ENCODE measurements around the gene CCDC86. TPM values are rescaled to one million over a fixed set of nuclear protein-coding genes. Genes with fewer than 3 reads are reported as not detected.

Gene CCDC86
- total RNA-seq, 1 donor from 2014 or later, result 3.3 TPM

DNA sequence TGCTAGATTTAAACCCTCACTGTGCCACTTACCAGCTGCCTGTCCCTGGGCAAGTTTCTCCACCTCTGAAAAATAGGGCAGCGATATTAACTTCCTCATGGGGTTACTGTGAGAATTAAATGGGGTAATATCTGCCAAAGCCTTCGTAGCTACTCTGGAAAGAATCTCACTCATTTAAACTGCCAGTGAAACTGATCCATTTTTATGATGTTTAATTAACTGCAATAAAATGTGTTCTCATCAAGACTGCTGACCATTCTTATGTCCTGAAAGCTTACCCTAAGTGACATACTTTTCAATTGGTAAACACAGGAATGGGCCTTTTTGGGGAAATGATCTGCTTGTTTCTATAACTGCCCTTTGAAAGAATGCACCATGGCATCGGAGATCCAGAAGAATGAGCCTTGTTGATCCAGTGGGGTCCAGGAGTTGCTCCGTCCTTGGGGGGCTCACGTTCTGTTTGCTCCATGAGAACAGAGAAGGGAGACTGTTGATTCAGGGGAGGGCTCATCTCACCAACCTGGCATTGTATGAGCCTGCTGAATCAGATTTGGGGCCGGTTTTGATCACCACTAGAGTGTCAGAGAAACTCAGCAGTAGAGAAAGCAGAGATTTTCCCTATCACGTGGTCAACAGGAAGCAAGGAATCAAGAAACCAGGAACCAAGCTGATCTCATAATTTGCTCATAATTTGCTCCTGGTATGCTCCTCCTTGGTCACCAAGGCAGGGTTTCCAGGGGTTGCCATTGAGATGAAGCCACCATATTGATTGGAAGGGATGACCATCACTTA, 7.0 kb upstream of the CCDC86 start:
- Histone ChIP-seq H4K20me1 (ENCODE audit: low read depth) (no peaks in the 10 kb centered on the region), H3K4me3 (no peak overlapping the region), H3K36me3 (no peaks in the 10 kb centered on the region), H3F3A (ENCODE audit: low read depth) (no peaks in the 10 kb centered on the region), H3K4me1 (no peaks in the 10 kb centered on the region), H3K27me3 (peaks cover 45% of the 10 kb centered on the region), H3K4me2 (no peak overlapping the region), H2AFZ (replicated peaks) (no peak overlapping the region), H3K79me2 (ENCODE audit: low read depth) (no peaks in the 10 kb centered on the region), H3K9me3 (ENCODE audit: low read depth) (no peaks in the 10 kb centered on the region), H3K27ac (no peak overlapping the region), H3K9ac (no peak overlapping the region)
- DNase-seq (ENCODE audit: low spot score), result no peak
- Mint-ChIP-seq H3K27me3 (ENCODE audit: insufficient read depth, low read depth) (peaks cover 9% of the 10 kb centered on the region), H3K4me1 (no peaks in the 10 kb centered on the region), H3K9me3 (no peaks in the 10 kb centered on the region), H3K27ac (no peak overlapping the region), H3K36me3 (no peaks in the 10 kb centered on the region), H3K4me3 (no peak overlapping the region)
- TF ChIP-seq CTCF (IDR thresholded peaks at IDR 0.05) (no peak), EZH2phosphoT487 (IDR thresholded peaks at IDR 0.05) (no peak), EZH2 (IDR thresholded peaks at IDR 0.05) (no peak)

- H3K4me3 Mint-ChIP-seq, result no peak overlapping the region
- Histone ChIP-seq H3K27ac (no peak overlapping the region), H3K27me3 (peaks cover 45% of the 10 kb centered on the region), H3K4me1 (no peaks in the 10 kb centered on the region), H2AFZ (replicated peaks) (no peak overlapping the region), H4K20me1 (ENCODE audit: low read depth) (no peaks in the 10 kb centered on the region), H3F3A (ENCODE audit: low read depth) (no peaks in the 10 kb centered on the region), H3K4me2 (no peak overlapping the region), H3K9ac (no peak overlapping the region), H3K4me3 (no peak overlapping the region), H3K36me3 (no peaks in the 10 kb centered on the region), H3K79me2 (ENCODE audit: low read depth) (no peaks in the 10 kb centered on the region), H3K9me3 (ENCODE audit: low read depth) (no peaks in the 10 kb centered on the region)
- no peaks in the 10 kb centered on the region for H3K4me1 Mint-ChIP-seq
- peaks cover 9% of the 10 kb centered on the region for H3K27me3 Mint-ChIP-seq (ENCODE audit: insufficient read depth, low read depth)
- no peak overlapping the region for H3K27ac Mint-ChIP-seq
- H3K36me3 Mint-ChIP-seq, result no peaks in the 10 kb centered on the region
- TF ChIP-seq CTCF (IDR thresholded peaks at IDR 0.05), result no peak
- no peak for TF ChIP-seq EZH2 (IDR thresholded peaks at IDR 0.05)
- no peak for TF ChIP-seq EZH2phosphoT487 (IDR thresholded peaks at IDR 0.05)
- H3K9me3 Mint-ChIP-seq, result no peaks in the 10 kb centered on the region
- DNase-seq (ENCODE audit: low spot score), result no peak
These were observed 6.4 kb upstream of the CCDC86 start for GRCh38 chr11:60835534-60835846.

DNA sequence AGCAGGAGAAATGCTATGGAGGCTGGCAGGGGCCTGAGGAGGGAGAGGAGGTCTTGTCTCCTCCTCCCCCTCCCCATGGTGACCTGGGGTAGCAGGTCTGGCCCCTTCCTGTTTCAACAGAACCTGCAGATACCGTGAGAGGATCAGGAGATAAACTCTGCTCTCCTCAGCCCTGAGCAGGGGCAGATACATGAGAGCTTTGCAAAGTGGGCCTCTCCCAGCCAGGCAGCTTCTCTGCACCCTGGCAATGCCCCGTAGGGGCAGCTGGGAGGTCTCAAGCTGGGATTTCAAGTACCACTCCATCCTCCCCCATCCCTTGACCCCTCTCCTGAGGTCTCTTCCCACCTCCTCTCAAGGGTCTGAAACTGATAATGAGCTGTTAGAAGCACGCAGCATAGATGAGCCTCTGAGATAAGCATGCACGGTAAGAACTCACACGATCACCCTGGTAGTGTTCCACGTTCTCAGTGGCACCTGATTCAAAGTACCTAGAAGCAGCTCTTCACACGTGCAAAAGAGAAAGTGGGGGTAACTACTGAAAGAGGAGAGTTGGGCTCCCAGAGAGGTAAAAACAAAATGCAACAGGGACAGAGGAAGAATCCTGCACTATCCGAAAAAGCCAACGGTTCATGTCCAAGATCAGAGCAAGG, 4.9 kb upstream of the CCDC86 start:
- H4K20me1 ChIP-seq (ENCODE audit: low read depth), result no peaks in the 10 kb centered on the region
- Mint-ChIP-seq H3K4me3 (no peak overlapping the region), H3K4me1 (peaks cover 8% of the 10 kb centered on the region), H3K27me3 (ENCODE audit: insufficient read depth, low read depth) (peaks cover 6% of the 10 kb centered on the region), H3K27ac (no peak overlapping the region), H3K36me3 (no peaks in the 10 kb centered on the region), H3K9me3 (no peaks in the 10 kb centered on the region)
- H3K27ac ChIP-seq, result no peak overlapping the region
- no peak overlapping the region for H2AFZ ChIP-seq (replicated peaks)
- H3K4me3 ChIP-seq, result no peak overlapping the region
- no peaks in the 10 kb centered on the region for H3K4me1 ChIP-seq
- peaks cover 39% of the 10 kb centered on the region for H3K27me3 ChIP-seq
- H3K79me2 ChIP-seq (ENCODE audit: low read depth), result no peaks in the 10 kb centered on the region
- DNase-seq (ENCODE audit: low spot score), result no peak
- no peaks in the 10 kb centered on the region for H3F3A ChIP-seq (ENCODE audit: low read depth)
- no peaks in the 10 kb centered on the region for H3K9me3 ChIP-seq (ENCODE audit: low read depth)
- H3K36me3 ChIP-seq, result no peaks in the 10 kb centered on the region
- no peak overlapping the region for H3K9ac ChIP-seq
- TF ChIP-seq CTCF (IDR thresholded peaks at IDR 0.05) (no peak), EZH2 (IDR thresholded peaks at IDR 0.05) (no peak), EZH2phosphoT487 (IDR thresholded peaks at IDR 0.05) (no peak)
- no peak overlapping the region for H3K4me2 ChIP-seq
